GM10248 (cell line): ENCODE measurements around the gene MICAL3.
"Not testable (repeated sequence)": the region's sequence is repeated elsewhere in the genome, so short reads cannot be mapped to it uniquely, and the experiment has no call there.

ENCODE experiments used
- CTCF ChIA-PET: fragments of 300-600 bp; sonication (Branson Sonifier 250); formaldehyde crosslinking; extraction: SDS; loops from one replicate; lab custom pipeline; 2021; ENCODE audit warnings: antibody characterized with exemption; lab: Yijun Ruan, JAX
- POLR2A ChIA-PET: fragments of 350-650 bp; sonication (Branson Sonifier 250); formaldehyde crosslinking; extraction: SDS; loops from one replicate; lab custom pipeline; 2020; ENCODE audit warnings: antibody characterized with exemption; lab: Yijun Ruan, JAX
- DNase-seq: peaks from one replicate; pipeline ENCODE4 v3.0.0; 2012; ENCODE audit errors: extremely low spot score
- CTCF ChIP-seq: IDR thresholded peaks from 2 replicates; pipeline ENCODE4 v1.5.1; 2012; ENCODE audit warnings: mild to moderate bottlenecking, low read depth; ENCODE audit errors: extremely low read depth, missing control alignments, control extremely low read depth

The MICAL3 gene

DNA sequence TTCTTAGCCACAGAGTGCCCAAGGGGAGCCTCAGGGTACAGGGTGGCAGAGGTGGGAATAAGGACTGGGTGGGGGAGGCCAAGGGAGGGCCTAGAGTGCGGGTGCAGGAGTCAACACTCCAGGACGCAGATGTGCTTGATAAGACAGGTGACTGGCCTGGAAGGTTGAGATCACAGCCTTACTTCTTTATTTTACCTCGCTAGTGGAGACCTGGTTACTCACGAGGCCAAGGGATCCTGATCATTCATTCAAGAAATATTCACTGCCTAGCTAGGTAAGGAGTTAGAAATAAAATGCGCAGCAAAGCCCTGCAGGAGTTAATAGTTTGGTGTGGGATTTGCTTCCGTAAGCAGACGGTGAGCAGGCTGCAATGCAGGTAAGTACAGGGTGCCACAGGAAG, 40.3 kb upstream of the MICAL3 start:
- no peak for DNase-seq
- CTCF ChIA-PET: interaction anchor here (0.9 to 5.7 kb wide), 4 partner anchors 8 to 125 kb away, joined by 3 to 91 read pairs (median 4); partner anchors contain the start of gene PEX26
- no peak for TF ChIP-seq CTCF
- POLR2A ChIA-PET: no interaction called here

- POLR2A ChIA-PET, DNase-seq: not testable (repeated sequence)
- CTCF ChIA-PET: interaction anchor here (1.3 to 5.7 kb wide), 7 partner anchors 8 to 505 kb away, joined by 3 to 91 read pairs (median 5); partner anchors contain the start of genes MICAL3 and PEX26
Measured at GRCh38 chr22:18063715-18064114, 39.4 kb upstream of the MICAL3 start.

GRCh38 chr22:18063306-18063705, 38.9 kb upstream of the MICAL3 start:
- ChIA-PET POLR2A (no interaction called here), CTCF (interaction anchor here (1.2 to 5.7 kb wide), 8 partner anchors 9 to 505 kb away, joined by 3 to 91 read pairs (median 4); partner anchors contain the start of genes MICAL3 and PEX26)
- no peak for TF ChIP-seq CTCF
- no peak for DNase-seq

- no peak for TF ChIP-seq CTCF
- no peak for DNase-seq
- POLR2A ChIA-PET: no interaction called here
- CTCF ChIA-PET: interaction anchor here (1.0 to 5.7 kb wide), 9 partner anchors 8 to 504 kb away, joined by 3 to 91 read pairs (median 4); partner anchors contain the start of genes MICAL3 and PEX26
Measured at GRCh38 chr22:18062421-18062820, 38.1 kb upstream of the MICAL3 start.

DNA sequence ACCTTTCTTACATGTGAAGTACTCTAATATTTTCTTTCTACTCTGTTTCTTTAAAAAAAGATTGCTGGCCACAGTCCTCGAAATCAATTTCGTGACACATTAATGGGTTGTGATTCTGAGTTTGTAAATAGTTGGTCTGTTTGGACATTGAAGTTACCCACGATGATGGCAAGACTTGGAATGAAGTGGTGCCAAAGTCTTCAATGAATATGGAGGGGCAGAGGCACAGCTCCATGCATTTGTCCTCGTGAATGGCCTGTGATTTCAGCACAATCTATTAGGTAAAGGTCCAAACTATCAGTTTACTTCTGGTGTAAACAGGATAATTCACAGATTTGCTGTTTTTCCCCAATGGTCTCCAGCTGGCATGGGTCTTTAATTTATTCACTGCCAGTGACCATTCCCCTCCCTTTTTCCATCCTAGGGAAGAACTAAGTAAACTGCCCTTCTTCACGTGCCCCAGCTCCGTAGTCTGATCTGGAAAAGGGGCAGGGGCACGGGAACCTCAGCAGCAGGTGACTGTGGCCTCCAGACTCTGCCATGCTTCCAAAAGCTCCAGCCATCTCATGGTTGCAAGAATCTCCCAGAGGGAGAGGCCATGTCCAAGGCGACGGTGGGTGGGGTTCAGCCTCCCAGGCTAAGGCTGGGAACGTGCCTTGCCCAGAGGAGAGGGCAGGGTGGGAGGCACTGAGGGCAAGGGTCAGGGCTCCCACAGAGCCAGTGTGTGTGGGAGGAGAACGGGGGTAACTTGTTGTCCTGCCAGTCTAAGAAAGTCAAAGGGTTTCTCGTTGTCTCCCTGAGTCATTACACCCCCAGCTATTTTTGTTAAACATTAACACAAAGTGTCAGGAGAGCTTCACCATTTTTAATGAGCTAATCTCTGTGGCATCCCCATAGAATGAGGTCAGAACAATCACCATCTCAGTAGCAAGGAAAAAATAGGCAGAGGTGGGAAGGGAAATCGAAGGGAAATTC, 36.6 kb upstream of the MICAL3 start:
- POLR2A ChIA-PET: no interaction called here
- peak; percentile 51 for DNase-seq
- TF ChIP-seq CTCF: no peak
- CTCF ChIA-PET: interaction anchor here (0.6 to 1.4 kb wide), 3 partner anchors 13 to 38 kb away, joined by 3 to 10 read pairs (median 3); no protein-coding TSS in a partner anchor

DNA sequence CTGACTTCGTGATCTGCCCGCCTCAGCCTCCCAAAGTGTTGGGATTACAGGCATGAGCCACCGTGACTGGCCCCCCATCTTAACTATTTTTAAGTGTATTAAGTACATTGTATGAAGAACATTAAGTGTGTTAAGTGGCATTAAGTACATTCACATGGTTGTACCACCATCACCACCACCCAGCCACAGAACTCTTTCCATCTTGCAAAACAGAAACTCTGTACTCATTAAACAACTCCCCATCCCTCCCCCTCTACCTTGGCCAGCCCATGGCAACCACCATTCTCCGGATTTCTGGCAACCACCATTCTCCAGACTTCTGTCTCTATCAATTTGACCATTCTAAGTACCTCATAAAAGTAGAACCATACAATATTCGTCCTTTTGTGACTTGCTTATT, 35.6 kb upstream of the MICAL3 start:
- CTCF ChIA-PET: interaction anchor here (1.4 to 6.9 kb wide), 2 partner anchors 16 kb away, joined by 10 to 50 read pairs; no protein-coding TSS in a partner anchor
- POLR2A ChIA-PET: no interaction called here
- DNase-seq: no peak
- no peak for TF ChIP-seq CTCF

DNA sequence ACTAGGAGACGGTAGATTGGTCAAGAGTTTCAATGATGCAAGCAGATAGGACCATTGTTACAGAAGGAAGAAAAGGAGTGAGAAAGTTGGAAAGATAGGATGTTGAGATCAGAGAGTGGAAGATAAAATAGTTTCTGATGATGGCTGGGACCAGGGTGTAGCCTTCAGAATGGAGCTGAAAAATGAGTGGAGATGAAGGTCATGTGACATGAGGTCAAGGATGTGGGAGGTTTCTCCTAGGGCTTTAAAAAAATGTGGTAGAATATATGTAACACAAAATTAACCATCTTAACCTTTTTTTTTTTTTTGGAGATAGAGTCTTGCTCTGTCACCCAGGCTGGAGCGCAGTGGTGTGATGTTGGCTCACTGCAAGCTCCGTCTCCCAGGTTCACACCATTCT, 35.1 kb upstream of the MICAL3 start:
- TF ChIP-seq CTCF: no peak
- DNase-seq: no peak
- ChIA-PET POLR2A (no interaction called here), CTCF (interaction anchor here (1.7 to 6.9 kb wide), 2 partner anchors 15 to 16 kb away, joined by 3 to 50 read pairs; no protein-coding TSS in a partner anchor)
